Adrenal gland (tissue), 5 donors: ENCODE measurements around the gene ARHGAP22.

ENCODE experiments used
- POLR2A ChIP-seq, 2 donors: fragments of 450-650 bp; IDR thresholded peaks; one replicate each; pipeline ENCODE4 v1.6.1; 2017; ENCODE audit warnings: antibody characterized with exemption in 2 of 2, mild to moderate bottlenecking in 2 of 2, moderate library complexity in 1 of 2
- TF ChIP-seq, protein P1 (sequence below), 6 experiments: fragments of 450-650 bp in 4 of 6; fragments of 200-600 bp in 2 of 6; sonication (generic) in 1 of 6; IDR thresholded peaks; 1 replicate in 5 of 6; 2 replicates in 1 of 6; pipeline versions ENCODE4 v1.5.1 to v1.8.0; 2016 to 2021; ENCODE audit warnings: antibody characterized with exemption in 6 of 6, mild to moderate bottlenecking in 2 of 6, moderate library complexity in 1 of 6
- donor health status: DM: no; HTN: no; CAD: no.

DNA sequence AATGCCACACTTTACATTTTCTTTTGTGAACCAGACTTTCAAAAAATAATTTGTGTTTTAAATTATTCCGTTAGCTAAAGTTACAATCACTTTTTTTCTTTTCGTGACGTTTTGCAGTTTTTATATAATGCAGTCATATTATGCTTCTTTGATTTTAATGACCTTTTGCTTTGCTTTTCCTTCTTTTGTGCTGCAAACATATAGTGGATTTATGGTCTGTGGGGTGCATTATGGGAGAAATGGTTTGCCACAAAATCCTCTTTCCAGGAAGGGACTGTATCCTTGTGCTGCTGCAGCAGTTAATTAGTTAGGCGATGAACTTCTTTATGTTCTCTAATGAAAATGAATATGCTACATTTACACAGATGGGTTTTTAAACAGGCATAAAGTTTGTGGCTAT, 181.0 kb downstream of the ARHGAP22 start:
- TF ChIP-seq, protein P1, sequence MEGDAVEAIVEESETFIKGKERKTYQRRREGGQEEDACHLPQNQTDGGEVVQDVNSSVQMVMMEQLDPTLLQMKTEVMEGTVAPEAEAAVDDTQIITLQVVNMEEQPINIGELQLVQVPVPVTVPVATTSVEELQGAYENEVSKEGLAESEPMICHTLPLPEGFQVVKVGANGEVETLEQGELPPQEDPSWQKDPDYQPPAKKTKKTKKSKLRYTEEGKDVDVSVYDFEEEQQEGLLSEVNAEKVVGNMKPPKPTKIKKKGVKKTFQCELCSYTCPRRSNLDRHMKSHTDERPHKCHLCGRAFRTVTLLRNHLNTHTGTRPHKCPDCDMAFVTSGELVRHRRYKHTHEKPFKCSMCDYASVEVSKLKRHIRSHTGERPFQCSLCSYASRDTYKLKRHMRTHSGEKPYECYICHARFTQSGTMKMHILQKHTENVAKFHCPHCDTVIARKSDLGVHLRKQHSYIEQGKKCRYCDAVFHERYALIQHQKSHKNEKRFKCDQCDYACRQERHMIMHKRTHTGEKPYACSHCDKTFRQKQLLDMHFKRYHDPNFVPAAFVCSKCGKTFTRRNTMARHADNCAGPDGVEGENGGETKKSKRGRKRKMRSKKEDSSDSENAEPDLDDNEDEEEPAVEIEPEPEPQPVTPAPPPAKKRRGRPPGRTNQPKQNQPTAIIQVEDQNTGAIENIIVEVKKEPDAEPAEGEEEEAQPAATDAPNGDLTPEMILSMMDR (IDR thresholded peaks at IDR 0.05) = no peak
- TF ChIP-seq POLR2A (IDR thresholded peaks at IDR 0.05) = no peak
